GM18502 (cell line): ENCODE data around the gene DAPK1.
"Not testable (repeated sequence)": the region's sequence is repeated elsewhere in the genome, so short reads cannot be mapped to it uniquely, and the experiment has no call there.

ENCODE experiments used
- ATAC-seq: cut with Tn5 transposase; IDR thresholded peaks from one replicate; pipeline ENCODE4 v1.9.1; 2021; ENCODE audit warnings: mild to moderate bottlenecking; ENCODE audit not compliant: unreplicated experiment, poor library complexity

The DAPK1 gene

GRCh38 chr9:87718852-87719612 lies 221.4 kb downstream of the DAPK1 start:
- no peak for ATAC-seq

- no peak for ATAC-seq
These were observed 222.5 kb downstream of the DAPK1 start for GRCh38 chr9:87720173-87720572.

GRCh38 chr9:87722393-87723088 lies 224.9 kb downstream of the DAPK1 start:
- peak; percentile 63 for ATAC-seq

GRCh38 chr9:87725356-87725899 lies 227.8 kb downstream of the DAPK1 start:
- ATAC-seq, result no peak

- peak; percentile 70 for ATAC-seq
These were observed 228.4 kb downstream of the DAPK1 start, which contains the start of gene CTSL for GRCh38 chr9:87725900-87726709. TSS of gene CTSL (plus strand) at chr9:87726119. CDS start at chr9:87727604, 1,485 bp downstream.

- no peak for ATAC-seq
These were observed 231.6 kb downstream of the DAPK1 start for GRCh38 chr9:87729246-87729645.

- ATAC-seq, result no peak
These were observed 233.7 kb downstream of the DAPK1 start for GRCh38 chr9:87731321-87731720.

GRCh38 chr9:87732344-87732743 lies 234.7 kb downstream of the DAPK1 start:
- no peak for ATAC-seq

- ATAC-seq, result no peak
These were observed 235.1 kb downstream of the DAPK1 start for GRCh38 chr9:87732756-87733155.

- no peak for ATAC-seq
These were observed 235.8 kb downstream of the DAPK1 start for GRCh38 chr9:87733273-87734052.

GRCh38 chr9:87734106-87734505 lies 236.4 kb downstream of the DAPK1 start:
- ATAC-seq, result no peak

- no peak for ATAC-seq
These were observed 241.9 kb downstream of the DAPK1 start for GRCh38 chr9:87739546-87739945.

GRCh38 chr9:87740209-87740608 lies 242.5 kb downstream of the DAPK1 start:
- ATAC-seq, result no peak

- ATAC-seq, result no peak
These were observed 243.7 kb downstream of the DAPK1 start for GRCh38 chr9:87741326-87741725.

GRCh38 chr9:87741891-87742290 lies 244.2 kb downstream of the DAPK1 start:
- ATAC-seq, result no peak

- no peak for ATAC-seq
These were observed 245.3 kb downstream of the DAPK1 start for GRCh38 chr9:87742813-87743428.

- ATAC-seq, result not testable (repeated sequence)
These were observed 246.6 kb downstream of the DAPK1 start for GRCh38 chr9:87744247-87744646.

GRCh38 chr9:87746186-87746585 lies 248.5 kb downstream of the DAPK1 start:
- ATAC-seq, result no peak

- ATAC-seq, result no peak
These were observed 251.2 kb downstream of the DAPK1 start for GRCh38 chr9:87748881-87749280.
